H1 (cell line): Measurements from ENCODE around the gene CCDC112. TPM values are rescaled to one million over a fixed set of nuclear protein-coding genes. Genes with fewer than 3 reads are reported as not detected.

Source experiments
- CTCF ChIA-PET: fragments of 300-600 bp; sonication (Branson Sonifier 250); formaldehyde crosslinking; loops from one replicate; lab custom pipeline; 2021; ENCODE audit not compliant: partially characterized antibody; lab: Charles Lee
- POLR2A ChIA-PET: fragments of 300-600 bp; sonication (Branson Sonifier 250); formaldehyde crosslinking; loops from one replicate; lab custom pipeline; 2021; ENCODE audit warnings: inconsistent platforms; ENCODE audit not compliant: partially characterized antibody; lab: Charles Lee
- DNase-seq, 2 experiments: peaks; one replicate each; pipeline versions ENCODE4 v3.0.0 to v3.0.0-alpha.2; 2010 to 2022; ENCODE audit warnings: low spot score in 2 of 2, low read depth in 1 of 2, mixed read lengths in 1 of 2
- FAIRE-seq: peaks from 2 replicates; lab custom pipeline; 2011; peaks lifted over from hg19 to GRCh38; lab: Jason Lieb, UNC
- H2AFZ ChIP-seq: 2 replicates; pipeline ENCODE4 v1.8.1; 2012; ENCODE audit warnings: low read length, inconsistent platforms
- H2AK5ac ChIP-seq: 2 replicates; pipeline ENCODE4 v1.6.1; 2013; ENCODE audit warnings: low read depth, low read length
- H2BK120ac ChIP-seq: replicated peaks from 2 replicates; pipeline ENCODE3; 2013; ENCODE audit warnings: low read depth, low read length, inconsistent platforms
- H2BK12ac ChIP-seq: 2 replicates; pipeline ENCODE4 v1.6.1; 2013; ENCODE audit warnings: low read depth, low read length
- H2BK15ac ChIP-seq: 2 replicates; pipeline ENCODE4 v1.6.1; 2013; ENCODE audit warnings: low read length
- H2BK20ac ChIP-seq: 2 replicates; pipeline ENCODE4 v1.6.1; 2013; ENCODE audit warnings: low read length
- H2BK5ac ChIP-seq: 2 replicates; pipeline ENCODE4 v1.6.1; 2013; ENCODE audit warnings: low read depth, low read length
- H3K14ac ChIP-seq: 2 replicates; pipeline ENCODE4 v1.6.1; 2013; ENCODE audit warnings: inconsistent platforms; ENCODE audit not compliant: insufficient read length
- H3K18ac ChIP-seq: 2 replicates; pipeline ENCODE4 v1.6.1; 2013; ENCODE audit warnings: low read length; ENCODE audit errors: extremely low read depth
- H3K23ac ChIP-seq: 2 replicates; pipeline ENCODE4 v1.6.1; 2013; ENCODE audit warnings: inconsistent platforms; ENCODE audit not compliant: insufficient read length
- H3K23me2 ChIP-seq: 2 replicates; pipeline ENCODE4 v1.6.1; 2013; ENCODE audit warnings: low read depth, low read length
- H3K27ac ChIP-seq: 2 replicates; pipeline ENCODE4 v1.6.1; 2011; ENCODE audit warnings: low read depth, low read length, inconsistent platforms
- H3K27me3 ChIP-seq, 4 experiments: replicated peaks in 1 of 4; 1 replicate in 1 of 4; 2 replicates in 3 of 4; pipeline versions ENCODE4 v1.6.1 to v1.8.1; 2011 to 2013; ENCODE audit warnings: low read length in 3 of 4, mild to moderate bottlenecking in 3 of 4, inconsistent platforms in 2 of 4, mixed read lengths in 2 of 4, moderate library complexity in 1 of 4; ENCODE audit not compliant: control insufficient read depth in 3 of 4, insufficient read depth in 3 of 4; ENCODE audit errors: extremely low read depth in 1 of 4
- H3K36me3 ChIP-seq, 4 experiments: 2 replicates each; pipeline versions ENCODE4 v1.6.1 to v1.8.1; 2011 to 2013; ENCODE audit warnings: mild to moderate bottlenecking in 4 of 4, low read length in 3 of 4, moderate library complexity in 2 of 4, control low read depth in 1 of 4, inconsistent platforms in 1 of 4; ENCODE audit not compliant: insufficient read depth in 4 of 4, control insufficient read depth in 2 of 4
- H3K4ac ChIP-seq: replicated peaks from 2 replicates; pipeline ENCODE3; 2013; ENCODE audit warnings: low read length, low read depth, mixed read lengths, inconsistent platforms; ENCODE audit not compliant: insufficient read length
- H3K4me1 ChIP-seq, 4 experiments: replicated peaks in 1 of 4; 1 replicate in 1 of 4; 2 replicates in 3 of 4; pipeline versions ENCODE4 v1.6.1 to v1.8.1; 2011 to 2013; ENCODE audit warnings: low read length in 3 of 4, inconsistent platforms in 2 of 4, mixed read lengths in 1 of 4; ENCODE audit not compliant: insufficient read depth in 4 of 4, control insufficient read depth in 3 of 4
- H3K4me2 ChIP-seq, 2 experiments: 2 replicates each; pipeline versions ENCODE4 v1.6.1 to v1.8.1; 2011 to 2013; ENCODE audit warnings: low read depth in 2 of 2, low read length in 2 of 2, control low read depth in 1 of 2, inconsistent platforms in 1 of 2, mild to moderate bottlenecking in 1 of 2; ENCODE audit not compliant: insufficient read depth in 1 of 2
- H3K4me3 ChIP-seq, 4 experiments: fragments of 200-600, 300-600 bp in 1 of 4; sonication (generic), shearing (Covaris generic), sonication (Bioruptor Twin) in 1 of 4; 2 replicates each; pipeline versions ENCODE4 v1.5.1 to v1.8.1; 2011 to 2016; ENCODE audit warnings: low read length in 4 of 4, low read depth in 3 of 4, control low read depth in 2 of 4, inconsistent platforms in 2 of 4, mild to moderate bottlenecking in 2 of 4, mixed read lengths in 1 of 4, moderate library complexity in 1 of 4; ENCODE audit not compliant: insufficient read depth in 2 of 4; ENCODE audit errors: extremely low read depth in 1 of 4
- H3K56ac ChIP-seq: replicated peaks from 2 replicates; pipeline ENCODE3; 2013; ENCODE audit warnings: low read depth, mild to moderate bottlenecking, mixed read lengths, low read length, inconsistent platforms; ENCODE audit not compliant: insufficient read length
- H3K79me1 ChIP-seq: 2 replicates; pipeline ENCODE4 v1.6.1; 2013; ENCODE audit warnings: low read depth, low read length, control low read depth
- H3K79me2 ChIP-seq, 2 experiments: 2 replicates each; pipeline versions ENCODE4 v1.6.1 to v1.8.1; 2012 to 2013; ENCODE audit warnings: low read length in 2 of 2, mild to moderate bottlenecking in 2 of 2, inconsistent platforms in 1 of 2; ENCODE audit not compliant: insufficient read depth in 2 of 2, control insufficient read depth in 1 of 2
- H3K9ac ChIP-seq, 4 experiments: replicated peaks in 1 of 4; 1 replicate in 1 of 4; 2 replicates in 3 of 4; pipeline versions ENCODE4 v1.6.1 to v1.8.1; 2011 to 2013; ENCODE audit warnings: low read depth in 3 of 4, low read length in 3 of 4, control low read depth in 2 of 4, mild to moderate bottlenecking in 2 of 4, moderate library complexity in 2 of 4, inconsistent platforms in 1 of 4; ENCODE audit errors: extremely low read depth in 1 of 4
- H3K9me3 ChIP-seq, 2 experiments: 2 replicates each; pipeline versions ENCODE4 v1.6.1 to v1.8.1; 2012 to 2013; ENCODE audit warnings: mild to moderate bottlenecking in 2 of 2, moderate library complexity in 2 of 2, control low read depth in 1 of 2, inconsistent platforms in 1 of 2, low read depth in 1 of 2, low read length in 1 of 2, mixed read lengths in 1 of 2; ENCODE audit not compliant: insufficient read depth in 2 of 2
- H4K20me1 ChIP-seq, 2 experiments: replicated peaks in 1 of 2; 2 replicates each; pipeline versions ENCODE3 to v1.8.1; 2011 to 2013; ENCODE audit warnings: inconsistent platforms in 2 of 2, low read length in 2 of 2, mild to moderate bottlenecking in 1 of 2; ENCODE audit not compliant: insufficient read depth in 2 of 2, control insufficient read depth in 1 of 2
- H4K5ac ChIP-seq: 2 replicates; pipeline ENCODE4 v1.6.1; 2013; ENCODE audit warnings: low read length, low read depth, mixed read lengths, inconsistent platforms; ENCODE audit not compliant: insufficient read length
- H4K8ac ChIP-seq: 2 replicates; pipeline ENCODE4 v1.8.0; 2013; ENCODE audit warnings: mild to moderate bottlenecking, moderate library complexity, low read length, inconsistent platforms; ENCODE audit not compliant: insufficient read depth; ENCODE audit errors: extremely low read depth
- H4K91ac ChIP-seq: replicated peaks from 2 replicates; pipeline ENCODE3; 2013; ENCODE audit warnings: low read length, mixed read lengths, inconsistent platforms; ENCODE audit not compliant: insufficient read length
- CBX8 ChIP-seq: fragments of 300-800, 300-1000 bp; sonication (generic); IDR thresholded peaks from 2 replicates; pipeline ENCODE4 v1.7.1; 2016; ENCODE audit warnings: low read depth, low read length, borderline replicate concordance
- CEBPB ChIP-seq: IDR thresholded peaks from 2 replicates; pipeline ENCODE4 v1.6.1; 2012; ENCODE audit warnings: low read depth, low read length
- CTCF ChIP-seq, 3 experiments: IDR thresholded peaks; 1 replicate in 2 of 3; 2 replicates in 1 of 3; pipeline versions ENCODE4 v1.5.1 to v1.6.1; 2011; ENCODE audit warnings: low read length in 3 of 3, mild to moderate bottlenecking in 3 of 3, inconsistent platforms in 2 of 3, low read depth in 1 of 3, moderate library complexity in 1 of 3; ENCODE audit not compliant: insufficient read depth in 1 of 3; ENCODE audit errors: control extremely low read depth in 1 of 3
- E2F6 ChIP-seq: IDR thresholded peaks from 2 replicates; pipeline ENCODE4 v1.6.1; 2012; ENCODE audit warnings: inconsistent platforms
- GABPA ChIP-seq: IDR thresholded peaks from 2 replicates; pipeline ENCODE4 v1.6.1; 2011; ENCODE audit warnings: mild to moderate bottlenecking, low read length, moderate library complexity, borderline replicate concordance; ENCODE audit not compliant: insufficient read depth
- JUND ChIP-seq: IDR thresholded peaks from 2 replicates; pipeline ENCODE4 v1.6.1; 2011; ENCODE audit warnings: mild to moderate bottlenecking, improper control_type of control experiment, low read length
- KDM4A ChIP-seq: IDR thresholded peaks from one replicate; pipeline ENCODE4 v1.7.1; 2012; ENCODE audit warnings: low read depth, mild to moderate bottlenecking, moderate library complexity, low read length, inconsistent platforms; ENCODE audit not compliant: severe bottlenecking
- RAD21 ChIP-seq, 2 experiments: IDR thresholded peaks in 1 of 2; conservative IDR thresholded peaks in 1 of 2; 2 replicates each; pipeline ENCODE4 v1.6.1; 2011; ENCODE audit warnings: low read depth in 2 of 2, low read length in 2 of 2, improper control_type of control experiment in 1 of 2, inconsistent platforms in 1 of 2, mild to moderate bottlenecking in 1 of 2, moderate library complexity in 1 of 2
- RXRA ChIP-seq: IDR thresholded peaks from 2 replicates; pipeline ENCODE4 v1.6.1; 2011; ENCODE audit warnings: low read depth, mild to moderate bottlenecking, low read length, moderate library complexity; ENCODE audit not compliant: insufficient read depth
- SIN3A ChIP-seq, 2 experiments: IDR thresholded peaks in 1 of 2; conservative IDR thresholded peaks in 1 of 2; 2 replicates each; pipeline ENCODE4 v1.6.1; 2011 to 2012; ENCODE audit warnings: low read length in 2 of 2, improper control_type of control experiment in 1 of 2, low read depth in 1 of 2, mild to moderate bottlenecking in 1 of 2
- TAF1 ChIP-seq: IDR thresholded peaks from 2 replicates; pipeline ENCODE4 v1.6.1; 2011; ENCODE audit warnings: mild to moderate bottlenecking, low read depth, low read length
- TBP ChIP-seq: IDR thresholded peaks from 2 replicates; pipeline ENCODE4 v1.6.1; 2011; ENCODE audit warnings: low read depth, low read length, improper control_type of control experiment
- polyA plus RNA-seq, 7 experiments: library from polyadenylated mRNA; depleted of rRNA in 3 of 7; stranded (reverse) in 5 of 7; unstranded in 2 of 7; fragments of >200 nt in 5 of 7; fragments of 200-250 nt in 2 of 7; gene quantifications; 1 replicate in 5 of 7; 2 replicates in 1 of 7; 4 replicates in 1 of 7; pipeline versions ENCODE4 v1.2.1 to v1.2.3, GENCODE V29; 2011 to 2013; ENCODE audit warnings: missing spikeins in 2 of 7, mixed read lengths in 2 of 7
- total RNA-seq: library from RNA; stranded (reverse); fragmentation: NEBNext Ultra II Directional; extraction: Animal tissue kit (Norgen Biotek cat#: 25700); gene quantifications from 2 replicates; pipeline ENCODE4 v1.2.1, GENCODE V29; 2021

CCDC112 gene
- total and polyA plus RNA-seq, 2 of the 8 experiments (the other 6 are each of a cell fraction or from before 2014, with no cell fraction given): 3.3 to 15.6 TPM

DNA sequence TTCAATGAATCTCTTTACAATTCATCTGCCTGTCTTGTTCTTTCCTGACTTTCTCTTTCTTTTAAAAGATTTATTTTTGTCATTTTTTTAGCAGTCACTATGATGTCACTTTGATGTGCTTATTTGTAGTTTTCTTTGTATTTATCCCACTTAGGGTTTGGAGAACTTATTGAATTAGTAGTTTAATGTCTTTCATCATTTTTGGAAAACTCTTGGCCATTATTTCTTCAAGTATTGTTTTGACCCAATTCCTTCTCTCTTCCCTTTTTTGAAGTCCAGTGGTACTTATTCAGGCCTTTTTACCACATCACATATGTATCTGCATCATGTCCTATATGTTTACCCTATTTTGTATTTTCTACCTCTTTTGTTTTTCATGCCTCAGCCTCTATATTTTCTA, 48.9 kb upstream of the CCDC112 start:
- Histone ChIP-seq H3K27ac (no peak overlapping the region), H2AK5ac (no peak overlapping the region), H3K9me3 (no peaks in the 10 kb centered on the region), H4K8ac (no peak overlapping the region), H2BK120ac (no peak overlapping the region), H2BK12ac (no peak overlapping the region), H3K4me1 (no peaks in the 10 kb centered on the region), H3K9ac (no peak overlapping the region), H3K23ac (no peak overlapping the region), H2BK5ac (no peak overlapping the region), H2BK20ac (no peak overlapping the region), H3K79me2 (no peaks in the 10 kb centered on the region), H3K23me2 (no peaks in the 10 kb centered on the region), H2BK15ac (no peak overlapping the region), H3K4ac (no peak overlapping the region), H3K27me3 (no peaks in the 10 kb centered on the region), H3K4me2 (no peak overlapping the region), H4K20me1 (no peaks in the 10 kb centered on the region), H2AFZ (no peak overlapping the region), H3K79me1 (no peaks in the 10 kb centered on the region), H3K18ac (no peak overlapping the region), H4K91ac (no peak overlapping the region), H3K56ac (no peak overlapping the region), H3K4me3 (no peak overlapping the region), H3K14ac (no peak overlapping the region), H3K36me3 (no peaks in the 10 kb centered on the region), H4K5ac (no peak overlapping the region)
- FAIRE-seq (no peak), DNase-seq (no peak)
- CTCF ChIA-PET: no interaction called here
- POLR2A ChIA-PET: no interaction called here
- TF ChIP-seq RAD21 (IDR thresholded peaks at IDR 0.05 in 1 of 2, conservative IDR thresholded peaks at IDR 0.05 in 1 of 2; ENCODE audit: low read depth in 2 of 2, low read length in 2 of 2): no peak
- TF ChIP-seq CEBPB: no peak
- TF ChIP-seq GABPA: no peak
- TF ChIP-seq RXRA: no peak
- no peak for TF ChIP-seq TAF1
- no peak for TF ChIP-seq JUND
- TF ChIP-seq KDM4A: no peak
- TF ChIP-seq CTCF (IDR thresholded peaks at IDR 0.05; ENCODE audit: control extremely low read depth in 1 of 3, insufficient read depth in 1 of 3, low read depth in 1 of 3, low read length in 3 of 3): no peak
- no peak for TF ChIP-seq TBP
- no peak for TF ChIP-seq SIN3A (conservative IDR thresholded peaks at IDR 0.05 in 1 of 2, IDR thresholded peaks at IDR 0.05 in 1 of 2; ENCODE audit: low read depth in 1 of 2, low read length in 2 of 2)
- TF ChIP-seq CBX8: no peak
- no peak for TF ChIP-seq E2F6
